ENCODE data around the gene ZNF385D.

Gene ZNF385D

GRCh38 chr3:21785765-21786437 is 34.9 kb upstream of the ZNF385D start:
- H3K9me3 ChIP-seq (ENCODE audit: control insufficient read depth, insufficient read depth, low read depth, low read length), result no peaks in the 10 kb centered on the region
- no peak overlapping the region for H3K27ac ChIP-seq (ENCODE audit: low read depth, low read length)
- H3K4me1 ChIP-seq (ENCODE audit: control insufficient read depth, insufficient read depth, low read length), result no peaks in the 10 kb centered on the region
- no peaks in the 10 kb centered on the region for H3K36me3 ChIP-seq (ENCODE audit: control insufficient read depth, insufficient read depth, low read length)
- no peak overlapping the region for H3K9ac ChIP-seq (ENCODE audit: low read length)
- H3K27me3 ChIP-seq (ENCODE audit: control insufficient read depth, insufficient read depth, low read length), result no peaks in the 10 kb centered on the region
- no peak overlapping the region for H3K4me3 ChIP-seq (ENCODE audit: low read depth, low read length)

- Histone ChIP-seq H3K4me3 (ENCODE audit: low read depth, low read length) (no peak overlapping the region), H3K27ac (ENCODE audit: low read depth, low read length) (no peak overlapping the region), H3K27me3 (ENCODE audit: control insufficient read depth, insufficient read depth, low read length) (no peaks in the 10 kb centered on the region), H3K9ac (ENCODE audit: low read length) (no peak overlapping the region), H3K4me1 (ENCODE audit: control insufficient read depth, insufficient read depth, low read length) (no peaks in the 10 kb centered on the region), H3K9me3 (ENCODE audit: control insufficient read depth, insufficient read depth, low read depth, low read length) (no peaks in the 10 kb centered on the region), H3K36me3 (ENCODE audit: control insufficient read depth, insufficient read depth, low read length) (no peaks in the 10 kb centered on the region)
These were observed 32.8 kb upstream of the ZNF385D start for GRCh38 chr3:21783839-21784238.

DNA sequence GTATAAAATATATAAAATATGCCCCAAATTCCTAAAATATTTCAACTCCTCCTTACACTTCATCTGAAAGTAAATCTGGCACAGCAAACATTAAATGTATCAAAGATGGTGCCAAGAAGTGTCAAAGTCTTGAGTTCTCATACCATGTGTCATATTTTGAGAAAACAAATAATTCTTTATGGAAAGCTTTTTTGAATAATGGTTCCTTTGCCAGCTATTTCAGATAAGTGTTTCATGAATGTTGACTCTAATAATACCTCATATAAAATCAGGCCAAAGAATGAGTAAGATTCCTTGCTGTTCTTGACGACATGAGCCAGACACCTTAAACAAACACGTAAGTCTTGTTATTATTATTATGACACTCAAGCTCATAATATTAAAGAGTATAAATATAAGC is 30.3 kb upstream of the ZNF385D start:
- H3K27me3 ChIP-seq (ENCODE audit: control insufficient read depth, insufficient read depth, low read length), result no peaks in the 10 kb centered on the region
- H3K36me3 ChIP-seq (ENCODE audit: control insufficient read depth, insufficient read depth, low read length), result no peaks in the 10 kb centered on the region
- no peak overlapping the region for H3K4me3 ChIP-seq (ENCODE audit: low read depth, low read length)
- H3K9ac ChIP-seq (ENCODE audit: low read length), result no peak overlapping the region
- no peaks in the 10 kb centered on the region for H3K9me3 ChIP-seq (ENCODE audit: control insufficient read depth, insufficient read depth, low read depth, low read length)
- no peaks in the 10 kb centered on the region for H3K4me1 ChIP-seq (ENCODE audit: control insufficient read depth, insufficient read depth, low read length)
- no peak overlapping the region for H3K27ac ChIP-seq (ENCODE audit: low read depth, low read length)

DNA sequence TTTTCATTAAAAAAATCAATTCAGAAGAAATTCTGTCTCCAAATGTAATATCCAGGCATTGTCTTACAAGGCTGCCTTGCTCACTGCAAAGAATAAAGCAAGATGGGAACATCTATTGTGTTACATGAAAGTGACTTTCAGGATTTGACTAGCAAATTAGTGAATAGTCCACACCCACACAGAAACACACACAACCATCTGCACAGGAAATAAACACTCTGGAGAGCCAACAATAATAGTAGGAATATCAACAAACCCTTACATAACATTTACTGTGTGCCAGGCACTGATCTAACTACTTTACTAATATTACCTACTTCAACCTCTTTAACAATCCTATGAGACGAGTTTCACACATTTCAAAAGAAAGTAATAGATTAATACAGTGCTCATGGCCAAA is 28.9 kb upstream of the ZNF385D start:
- no peaks in the 10 kb centered on the region for H3K4me1 ChIP-seq (ENCODE audit: control insufficient read depth, insufficient read depth, low read length)
- no peaks in the 10 kb centered on the region for H3K36me3 ChIP-seq (ENCODE audit: control insufficient read depth, insufficient read depth, low read length)
- H3K27me3 ChIP-seq (ENCODE audit: control insufficient read depth, insufficient read depth, low read length), result no peaks in the 10 kb centered on the region
- no peak overlapping the region for H3K27ac ChIP-seq (ENCODE audit: low read depth, low read length)
- H3K9me3 ChIP-seq (ENCODE audit: control insufficient read depth, insufficient read depth, low read depth, low read length), result no peaks in the 10 kb centered on the region
- no peak overlapping the region for H3K9ac ChIP-seq (ENCODE audit: low read length)
- no peak overlapping the region for H3K4me3 ChIP-seq (ENCODE audit: low read depth, low read length)

DNA sequence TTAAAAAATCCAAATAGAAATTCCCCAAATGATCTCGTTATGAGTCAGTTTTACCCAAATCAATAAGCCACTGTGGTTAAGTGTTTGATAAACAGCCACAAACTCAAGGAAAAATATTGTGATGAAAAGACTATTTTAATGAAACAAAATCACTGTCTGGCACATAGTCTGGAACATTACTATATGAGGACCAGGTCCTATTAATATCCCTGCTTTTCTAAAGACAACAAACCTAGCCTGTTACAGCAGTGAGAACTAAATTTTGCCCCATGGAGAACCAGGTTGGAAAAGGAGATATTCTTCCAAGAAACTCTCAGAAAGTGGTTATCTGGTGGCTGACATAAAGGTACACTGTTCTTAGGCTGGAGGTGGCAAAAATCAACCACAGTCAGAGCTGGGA is 27.7 kb upstream of the ZNF385D start:
- Histone ChIP-seq H3K27me3 (ENCODE audit: control insufficient read depth, insufficient read depth, low read length) (no peaks in the 10 kb centered on the region), H3K27ac (ENCODE audit: low read depth, low read length) (no peak overlapping the region), H3K4me1 (ENCODE audit: control insufficient read depth, insufficient read depth, low read length) (no peaks in the 10 kb centered on the region), H3K9ac (ENCODE audit: low read length) (no peak overlapping the region), H3K36me3 (ENCODE audit: control insufficient read depth, insufficient read depth, low read length) (no peaks in the 10 kb centered on the region), H3K4me3 (ENCODE audit: low read depth, low read length) (no peak overlapping the region), H3K9me3 (ENCODE audit: control insufficient read depth, insufficient read depth, low read depth, low read length) (no peaks in the 10 kb centered on the region)

DNA sequence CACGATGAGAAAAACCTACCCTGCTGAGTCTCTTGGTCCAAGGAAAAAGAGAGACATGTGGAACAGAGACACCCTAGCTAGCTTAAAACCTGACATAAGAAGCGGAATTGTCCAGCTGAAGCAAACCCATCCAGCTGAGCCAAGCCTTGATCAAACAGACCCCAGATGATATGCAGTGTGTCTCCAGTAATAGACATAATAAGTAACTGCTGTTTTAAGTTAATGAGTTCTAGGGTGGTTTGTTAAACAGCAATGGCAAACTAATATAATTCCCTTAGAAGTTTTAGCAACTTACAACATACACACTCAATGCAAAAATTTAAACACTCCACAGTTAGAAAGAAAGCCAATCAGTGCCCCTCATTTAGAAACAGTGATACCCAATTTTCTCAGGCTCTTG is 26.8 kb upstream of the ZNF385D start:
- Histone ChIP-seq H3K9ac (ENCODE audit: low read length) (no peak overlapping the region), H3K27ac (ENCODE audit: low read depth, low read length) (no peak overlapping the region), H3K9me3 (ENCODE audit: control insufficient read depth, insufficient read depth, low read depth, low read length) (no peaks in the 10 kb centered on the region), H3K27me3 (ENCODE audit: control insufficient read depth, insufficient read depth, low read length) (no peaks in the 10 kb centered on the region), H3K4me3 (ENCODE audit: low read depth, low read length) (no peak overlapping the region), H3K36me3 (ENCODE audit: control insufficient read depth, insufficient read depth, low read length) (no peaks in the 10 kb centered on the region), H3K4me1 (ENCODE audit: control insufficient read depth, insufficient read depth, low read length) (no peaks in the 10 kb centered on the region)

- Histone ChIP-seq H3K36me3 (ENCODE audit: control insufficient read depth, insufficient read depth, low read length) (no peaks in the 10 kb centered on the region), H3K4me1 (ENCODE audit: control insufficient read depth, insufficient read depth, low read length) (no peaks in the 10 kb centered on the region), H3K27ac (ENCODE audit: low read depth, low read length) (no peak overlapping the region), H3K9ac (ENCODE audit: low read length) (no peak overlapping the region), H3K9me3 (ENCODE audit: control insufficient read depth, insufficient read depth, low read depth, low read length) (no peaks in the 10 kb centered on the region), H3K27me3 (ENCODE audit: control insufficient read depth, insufficient read depth, low read length) (no peaks in the 10 kb centered on the region), H3K4me3 (ENCODE audit: low read depth, low read length) (no peak overlapping the region)
These were observed 15.0 kb upstream of the ZNF385D start for GRCh38 chr3:21766002-21766401.

GRCh38 chr3:21755896-21756295 is 4.9 kb upstream of the ZNF385D start:
- no peaks in the 10 kb centered on the region for H3K36me3 ChIP-seq (ENCODE audit: control insufficient read depth, insufficient read depth, low read length)
- H3K9ac ChIP-seq (ENCODE audit: low read length), result no peak overlapping the region
- H3K9me3 ChIP-seq (ENCODE audit: control insufficient read depth, insufficient read depth, low read depth, low read length), result no peaks in the 10 kb centered on the region
- H3K4me3 ChIP-seq (ENCODE audit: low read depth, low read length), result no peak overlapping the region
- peaks cover 5% of the 10 kb centered on the region; the same call in 1 of the 2 replicates for H3K27me3 ChIP-seq (ENCODE audit: control insufficient read depth, insufficient read depth, low read length)
- no peak overlapping the region for H3K27ac ChIP-seq (ENCODE audit: low read depth, low read length)
- H3K4me1 ChIP-seq (ENCODE audit: control insufficient read depth, insufficient read depth, low read length), result no peaks in the 10 kb centered on the region

DNA sequence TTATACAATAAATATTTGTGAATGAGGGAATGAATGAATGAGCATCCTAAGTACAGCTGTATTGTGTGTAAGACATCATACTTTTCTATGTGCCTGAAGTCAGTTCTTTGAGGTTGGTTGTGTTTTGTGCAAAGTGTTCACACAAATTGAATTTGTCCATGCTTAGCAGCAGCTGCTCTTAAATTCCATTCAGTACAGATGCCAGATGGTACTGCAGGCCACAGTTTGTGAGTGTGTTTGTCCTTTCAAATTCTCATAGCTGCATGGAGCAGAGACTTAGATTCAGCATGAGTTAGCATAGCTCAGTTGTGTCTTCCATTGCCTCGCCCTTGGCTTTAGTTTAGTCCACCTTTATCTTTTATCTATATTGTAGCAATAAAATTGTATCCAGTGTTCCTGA is 3.8 kb upstream of the ZNF385D start:
- peaks cover 9% of the 10 kb centered on the region; the same call in 1 of the 2 replicates for H3K4me1 ChIP-seq (ENCODE audit: control insufficient read depth, insufficient read depth, low read length)
- peaks cover 16% of the 10 kb centered on the region for H3K27me3 ChIP-seq (ENCODE audit: control insufficient read depth, insufficient read depth, low read length)
- no peak overlapping the region for H3K4me3 ChIP-seq (ENCODE audit: low read depth, low read length)
- no peak overlapping the region for H3K9ac ChIP-seq (ENCODE audit: low read length)
- no peaks in the 10 kb centered on the region for H3K36me3 ChIP-seq (ENCODE audit: control insufficient read depth, insufficient read depth, low read length)
- no peak overlapping the region for H3K27ac ChIP-seq (ENCODE audit: low read depth, low read length)
- H3K9me3 ChIP-seq (ENCODE audit: control insufficient read depth, insufficient read depth, low read depth, low read length), result no peaks in the 10 kb centered on the region

DNA sequence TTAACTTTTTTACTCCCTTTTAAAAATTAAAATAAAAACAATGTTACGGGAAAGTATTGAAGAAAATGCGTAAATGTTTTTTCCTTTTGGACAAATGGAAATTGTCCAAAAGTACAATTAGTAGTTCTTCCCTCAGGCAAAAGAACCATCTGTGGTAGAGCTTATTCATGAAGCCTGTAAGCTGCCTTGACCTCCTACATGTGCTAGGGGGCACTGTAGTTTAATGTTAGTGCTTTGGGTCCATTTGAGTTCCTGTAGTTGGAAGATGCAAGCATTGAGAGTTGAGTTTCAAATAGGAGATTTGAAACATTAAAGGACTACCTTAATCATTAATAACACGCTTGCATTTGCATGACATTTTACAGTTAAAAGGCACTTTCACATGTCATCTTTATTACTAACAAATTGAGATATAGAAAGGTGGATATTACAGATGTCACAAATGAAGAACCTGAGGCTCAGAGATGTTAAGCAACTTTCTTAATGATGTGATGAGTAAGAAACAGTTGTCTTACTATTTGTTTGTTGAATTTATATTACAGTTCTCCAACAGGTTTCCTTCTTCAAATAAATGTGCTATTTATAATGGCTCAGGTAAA is 1.8 kb upstream of the ZNF385D start:
- Histone ChIP-seq H3K9ac (ENCODE audit: low read length) (no peak overlapping the region), H3K27ac (ENCODE audit: low read depth, low read length) (no peak overlapping the region), H3K36me3 (ENCODE audit: control insufficient read depth, insufficient read depth, low read length) (no peaks in the 10 kb centered on the region), H3K9me3 (ENCODE audit: control insufficient read depth, insufficient read depth, low read depth, low read length) (no peaks in the 10 kb centered on the region), H3K27me3 (ENCODE audit: control insufficient read depth, insufficient read depth, low read length) (peaks cover 28% of the 10 kb centered on the region), H3K4me3 (ENCODE audit: low read depth, low read length) (no peak overlapping the region), H3K4me1 (ENCODE audit: control insufficient read depth, insufficient read depth, low read length) (peaks cover 10% of the 10 kb centered on the region; the same call in 1 of the 2 replicates)

DNA sequence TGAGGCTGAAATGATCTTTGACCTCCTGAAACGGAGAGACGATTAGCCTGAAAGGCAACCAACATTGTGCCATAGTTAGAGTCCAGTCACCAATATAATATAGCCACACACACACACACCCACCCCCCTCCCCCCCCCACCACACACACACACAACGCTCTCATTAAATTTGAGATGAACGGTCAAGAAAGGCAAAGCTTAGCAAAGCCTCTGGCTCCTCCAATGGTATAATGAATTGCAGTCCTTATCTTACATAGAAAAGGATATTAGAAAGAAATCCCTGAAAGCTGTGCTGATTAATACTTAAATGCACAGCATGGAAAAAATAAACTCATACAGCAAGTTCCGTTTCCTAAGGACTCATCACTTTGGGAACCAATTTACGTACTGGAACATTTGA is 876 bp upstream of the ZNF385D start:
- Histone ChIP-seq H3K27ac (ENCODE audit: low read depth, low read length) (no peak overlapping the region), H3K36me3 (ENCODE audit: control insufficient read depth, insufficient read depth, low read length) (no peaks in the 10 kb centered on the region), H3K9ac (ENCODE audit: low read length) (no peak overlapping the region), H3K27me3 (ENCODE audit: control insufficient read depth, insufficient read depth, low read length) (peaks cover 28% of the 10 kb centered on the region), H3K4me1 (ENCODE audit: control insufficient read depth, insufficient read depth, low read length) (peaks cover 10% of the 10 kb centered on the region; the same call in 1 of the 2 replicates), H3K9me3 (ENCODE audit: control insufficient read depth, insufficient read depth, low read depth, low read length) (no peaks in the 10 kb centered on the region), H3K4me3 (ENCODE audit: low read depth, low read length) (peak overlapping the region; percentile 82)

Measured in HUES6 (cell line).